Measurements from ENCODE around the gene SLAMF1.

DNA sequence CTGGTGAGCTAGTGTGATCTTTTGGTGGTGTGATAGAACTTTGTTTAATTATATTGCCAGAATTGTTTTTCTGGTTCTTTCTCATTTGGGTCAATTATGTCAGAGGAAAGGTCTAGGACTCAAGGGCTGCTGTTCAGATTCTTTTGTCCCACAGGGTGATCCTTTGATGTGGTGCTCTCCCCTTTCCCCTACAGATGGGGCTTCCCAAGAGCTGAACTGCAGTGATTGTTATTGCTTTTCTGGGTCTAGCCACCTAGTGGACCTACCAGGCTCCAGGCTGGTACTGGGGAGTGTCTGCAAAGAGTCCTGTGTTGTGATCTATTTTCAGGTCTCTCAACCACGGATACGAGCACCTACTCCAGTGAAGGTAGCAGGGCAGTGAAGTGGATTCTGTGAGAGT lies 41.6 kb downstream of the SLAMF1 start:
- TF ChIP-seq, protein P1, sequence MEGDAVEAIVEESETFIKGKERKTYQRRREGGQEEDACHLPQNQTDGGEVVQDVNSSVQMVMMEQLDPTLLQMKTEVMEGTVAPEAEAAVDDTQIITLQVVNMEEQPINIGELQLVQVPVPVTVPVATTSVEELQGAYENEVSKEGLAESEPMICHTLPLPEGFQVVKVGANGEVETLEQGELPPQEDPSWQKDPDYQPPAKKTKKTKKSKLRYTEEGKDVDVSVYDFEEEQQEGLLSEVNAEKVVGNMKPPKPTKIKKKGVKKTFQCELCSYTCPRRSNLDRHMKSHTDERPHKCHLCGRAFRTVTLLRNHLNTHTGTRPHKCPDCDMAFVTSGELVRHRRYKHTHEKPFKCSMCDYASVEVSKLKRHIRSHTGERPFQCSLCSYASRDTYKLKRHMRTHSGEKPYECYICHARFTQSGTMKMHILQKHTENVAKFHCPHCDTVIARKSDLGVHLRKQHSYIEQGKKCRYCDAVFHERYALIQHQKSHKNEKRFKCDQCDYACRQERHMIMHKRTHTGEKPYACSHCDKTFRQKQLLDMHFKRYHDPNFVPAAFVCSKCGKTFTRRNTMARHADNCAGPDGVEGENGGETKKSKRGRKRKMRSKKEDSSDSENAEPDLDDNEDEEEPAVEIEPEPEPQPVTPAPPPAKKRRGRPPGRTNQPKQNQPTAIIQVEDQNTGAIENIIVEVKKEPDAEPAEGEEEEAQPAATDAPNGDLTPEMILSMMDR (IDR thresholded peaks at IDR 0.05): no peak
- no peak for TF ChIP-seq EZH2 (IDR thresholded peaks at IDR 0.05)
